Thyroid gland (tissue), 4 donors: Measurements from ENCODE around the gene CFAP99.

Experiments used
- CTCF ChIP-seq, 6 experiments: fragments of 200-600 bp in 3 of 6; fragments of 450-650 bp in 3 of 6; sonication (generic) in 3 of 6; IDR thresholded peaks; one replicate each; pipeline ENCODE4 v1.5.1; 2016 to 2019; ENCODE audit warnings: antibody characterized with exemption in 6 of 6, mild to moderate bottlenecking in 2 of 6, inconsistent platforms in 1 of 6, moderate library complexity in 1 of 6
- POLR2A ChIP-seq, 2 donors: fragments of 450-650 bp; IDR thresholded peaks; one replicate each; pipeline ENCODE4 v1.6.1; 2017; ENCODE audit warnings: antibody characterized with exemption in 2 of 2, mild to moderate bottlenecking in 2 of 2, moderate library complexity in 1 of 2

GRCh38 chr4:2485956-2486355 is 67.2 kb downstream of the CFAP99 start:
- no peak for TF ChIP-seq CTCF (IDR thresholded peaks at IDR 0.05)
- no peak for TF ChIP-seq POLR2A (IDR thresholded peaks at IDR 0.05)
